ENCODE results near the gene HSPA8.

Gene HSPA8

GRCh38 chr11:123047266-123047946 is 14.5 kb downstream of the HSPA8 start:
- DNase-seq (ENCODE audit: low read depth in 2 of 2), result no peak

GRCh38 chr11:123046473-123047259 is 15.3 kb downstream of the HSPA8 start:
- DNase-seq (ENCODE audit: low read depth in 2 of 2), result no peak

- no peak for DNase-seq (ENCODE audit: low read depth in 2 of 2)
These were observed 16.8 kb downstream of the HSPA8 start for GRCh38 chr11:123045101-123045500.

GRCh38 chr11:123041185-123041584 is 20.8 kb downstream of the HSPA8 start:
- no peak for DNase-seq (ENCODE audit: low read depth in 2 of 2)

DNA sequence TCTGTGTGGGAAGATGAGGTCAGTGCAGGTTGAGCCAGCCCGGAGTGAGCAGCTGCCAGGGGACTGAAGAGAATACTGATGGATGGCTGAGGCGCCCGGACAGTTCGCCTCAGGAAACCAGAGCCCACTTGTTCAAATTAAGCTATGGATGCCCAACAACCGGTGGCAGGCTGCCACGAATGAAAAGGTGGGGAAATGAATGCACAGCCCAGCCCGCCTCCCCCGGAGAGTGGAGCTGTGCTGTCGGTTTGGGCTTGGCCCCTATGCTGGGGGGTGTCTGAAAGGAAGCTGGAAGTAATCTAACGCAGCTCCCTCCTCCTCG is 21.9 kb downstream of the HSPA8 start:
- DNase-seq (ENCODE audit: low read depth in 2 of 2), result no peak

GRCh38 chr11:123035831-123036230 is 26.1 kb downstream of the HSPA8 start:
- DNase-seq (ENCODE audit: low read depth in 2 of 2), result no peak

DNA sequence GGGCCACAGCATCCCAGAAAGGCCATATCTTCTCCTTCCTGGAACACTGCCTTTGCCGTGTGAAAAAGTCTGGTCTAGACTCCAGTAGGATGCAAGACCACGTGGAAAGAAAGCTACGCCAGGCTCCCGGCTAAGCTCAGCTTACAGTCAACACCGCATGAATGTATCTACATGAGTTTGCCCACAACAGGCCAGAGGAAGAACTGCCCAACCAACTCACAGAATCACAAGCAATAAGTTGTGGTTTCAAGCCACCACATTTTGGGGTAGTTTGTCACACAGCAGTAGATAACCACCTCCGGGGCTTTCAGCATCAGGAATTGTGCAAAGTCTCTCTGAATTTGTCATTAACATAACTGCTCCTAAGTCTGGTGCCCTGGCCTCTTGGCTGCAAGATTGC is 27.3 kb downstream of the HSPA8 start:
- DNase-seq (ENCODE audit: low read depth in 2 of 2), result no peak

DNA sequence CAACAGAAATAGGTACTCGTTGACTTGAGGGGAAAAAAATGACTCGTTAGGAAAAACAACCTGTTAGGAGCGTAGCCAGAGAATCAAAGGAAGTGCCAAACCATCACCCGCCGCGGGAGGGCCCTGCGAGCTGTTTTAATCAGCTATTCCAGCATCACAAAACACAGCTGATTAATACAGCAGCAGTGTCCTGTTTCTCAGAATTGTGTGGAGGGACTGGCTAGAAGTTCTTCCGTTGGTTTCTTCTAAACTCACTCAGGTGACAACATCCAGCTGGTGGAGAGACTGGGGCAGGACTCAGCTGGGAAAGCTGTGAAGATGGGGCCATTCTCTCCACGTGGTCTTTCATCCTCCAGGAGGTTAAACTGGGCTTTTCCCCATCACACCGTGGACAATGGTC is 28.0 kb downstream of the HSPA8 start:
- no peak for DNase-seq (ENCODE audit: low read depth in 2 of 2)

DNA sequence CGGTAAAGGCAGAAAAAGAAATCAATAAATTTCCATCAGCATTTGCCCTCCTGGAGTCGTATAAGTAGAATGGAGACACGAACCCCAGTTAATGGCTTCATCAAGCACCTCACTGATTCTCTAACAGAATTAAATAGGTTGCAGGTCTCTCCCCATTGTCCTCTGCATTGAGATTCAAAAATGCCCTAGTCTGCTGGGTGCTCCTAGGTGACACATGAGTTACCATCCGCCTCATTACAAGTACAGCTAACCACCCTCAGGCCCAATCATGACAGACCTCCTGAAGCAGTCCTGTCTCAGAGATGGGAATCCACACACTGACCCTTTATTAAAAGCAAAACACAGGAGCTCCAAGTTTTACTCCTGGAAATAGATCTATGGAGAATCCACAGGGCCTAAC is 31.4 kb downstream of the HSPA8 start:
- no peak for DNase-seq (ENCODE audit: low read depth in 2 of 2)

GRCh38 chr11:123020968-123021367 is 41.0 kb downstream of the HSPA8 start:
- DNase-seq (ENCODE audit: low read depth in 2 of 2), result peak in 1 of 2 donors; percentile 11

GRCh38 chr11:123018702-123019101 is 43.2 kb downstream of the HSPA8 start:
- no peak for DNase-seq (ENCODE audit: low read depth in 2 of 2)

DNA sequence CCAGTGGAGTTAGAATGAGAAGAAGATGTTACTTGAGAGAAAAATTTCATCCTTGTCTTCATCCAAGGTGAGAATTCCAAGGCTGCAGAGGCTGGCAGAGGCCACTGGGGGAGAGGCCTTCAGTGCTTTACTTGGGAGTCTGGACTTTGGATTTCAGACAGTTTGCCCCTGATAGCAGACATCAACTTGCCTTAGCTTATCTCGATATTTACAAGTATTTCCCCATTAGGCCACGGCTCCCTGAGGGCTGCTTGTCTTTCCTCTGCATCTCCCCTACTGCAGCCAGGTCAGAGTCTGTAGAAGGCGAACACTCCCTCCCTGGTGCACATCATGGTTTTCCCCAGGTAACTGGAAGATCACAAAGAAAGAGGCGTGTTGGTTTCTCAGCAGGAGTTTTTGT is 50.4 kb downstream of the HSPA8 start:
- DNase-seq (ENCODE audit: low read depth in 2 of 2), result no peak

Measured in stimulated activated CD4-positive, alpha-beta T cell treated with anti-CD3 and anti-CD28 coated beads, Interleukin-4, amount 100 ng/mL, for 48 hours (primary cell).